H9 (cell line): ENCODE data around the gene PCSK2. TPM values are rescaled to one million over a fixed set of nuclear protein-coding genes. Genes with fewer than 3 reads are reported as not detected.

ENCODE experiments used
- DNase-seq: peaks from one replicate; pipeline ENCODE4 v3.0.0-alpha.2; 2017
- H2AFZ ChIP-seq: one replicate; pipeline ENCODE4 v1.6.1; 2013; ENCODE audit warnings: mild to moderate bottlenecking, low read length, control low read depth, moderate library complexity
- H2AK5ac ChIP-seq: 2 replicates; pipeline ENCODE4 v1.6.1; 2013; ENCODE audit warnings: low read length, control low read depth, mixed read lengths; ENCODE audit not compliant: insufficient read length
- H2BK120ac ChIP-seq: one replicate; pipeline ENCODE4 v1.6.1; 2013; ENCODE audit warnings: low read depth, mild to moderate bottlenecking, low read length, control low read depth, inconsistent platforms; ENCODE audit not compliant: poor library complexity, severe bottlenecking
- H2BK12ac ChIP-seq: 2 replicates; pipeline ENCODE4 v1.6.1; 2013; ENCODE audit warnings: low read length, control low read depth, mixed read lengths, low read depth; ENCODE audit not compliant: insufficient read length
- H2BK15ac ChIP-seq: 2 replicates; pipeline ENCODE4 v1.6.1; 2013; ENCODE audit warnings: low read depth, low read length, control low read depth
- H2BK20ac ChIP-seq: one replicate; pipeline ENCODE4 v1.6.1; 2013; ENCODE audit warnings: low read depth, mild to moderate bottlenecking, low read length, control low read depth, inconsistent platforms; ENCODE audit not compliant: poor library complexity, severe bottlenecking
- H2BK5ac ChIP-seq: 2 replicates; pipeline ENCODE4 v1.6.1; 2013; ENCODE audit warnings: low read length, control low read depth, mixed read lengths; ENCODE audit not compliant: insufficient read length
- H3K14ac ChIP-seq: 2 replicates; pipeline ENCODE4 v1.6.1; 2013; ENCODE audit warnings: low read length, control low read depth; ENCODE audit not compliant: insufficient read depth
- H3K18ac ChIP-seq: 2 replicates; pipeline ENCODE4 v1.6.1; 2013; ENCODE audit warnings: low read depth, mild to moderate bottlenecking, mixed read lengths, low read length, control low read depth; ENCODE audit not compliant: insufficient read length
- H3K23ac ChIP-seq: 2 replicates; pipeline ENCODE4 v1.6.1; 2013; ENCODE audit warnings: low read length, control low read depth, mixed read lengths, low read depth; ENCODE audit not compliant: insufficient read length
- H3K23me2 ChIP-seq: 2 replicates; pipeline ENCODE4 v1.6.1; 2013; ENCODE audit warnings: low read depth, mild to moderate bottlenecking, mixed read lengths, low read length, control low read depth; ENCODE audit not compliant: insufficient read length, poor library complexity, severe bottlenecking
- H3K27ac ChIP-seq: 2 replicates; pipeline ENCODE4 v1.5.1; 2013; ENCODE audit warnings: low read length, control low read depth, mixed read lengths, low read depth; ENCODE audit not compliant: insufficient read length
- H3K27me3 ChIP-seq: 2 replicates; pipeline ENCODE4 v1.6.1; 2013; ENCODE audit warnings: low read length, control low read depth, inconsistent platforms; ENCODE audit not compliant: insufficient read depth
- H3K4ac ChIP-seq: 2 replicates; pipeline ENCODE4 v1.6.1; 2013; ENCODE audit warnings: low read depth, mild to moderate bottlenecking, control low read depth, inconsistent platforms, low read length, moderate library complexity
- H3K4me1 ChIP-seq: 2 replicates; pipeline ENCODE4 v1.6.1; 2013; ENCODE audit warnings: low read length, control low read depth, inconsistent platforms; ENCODE audit not compliant: insufficient read depth
- H3K4me2 ChIP-seq: 2 replicates; pipeline ENCODE4 v1.6.1; 2013; ENCODE audit warnings: low read length, control low read depth, mixed read lengths; ENCODE audit not compliant: insufficient read length, insufficient read depth
- H3K56ac ChIP-seq: 2 replicates; pipeline ENCODE4 v1.6.1; 2013; ENCODE audit warnings: low read depth, mild to moderate bottlenecking, mixed read lengths, low read length, control low read depth; ENCODE audit not compliant: insufficient read length
- H3K79me1 ChIP-seq: 2 replicates; pipeline ENCODE4 v1.6.1; 2013; ENCODE audit warnings: low read depth, mild to moderate bottlenecking, moderate library complexity, low read length, control low read depth, inconsistent platforms; ENCODE audit not compliant: insufficient read depth, poor library complexity, severe bottlenecking
- H3K79me2 ChIP-seq: 2 replicates; pipeline ENCODE4 v1.6.1; 2013; ENCODE audit warnings: low read length, control low read depth, inconsistent platforms; ENCODE audit not compliant: insufficient read depth
- H3K9ac ChIP-seq: 2 replicates; pipeline ENCODE4 v1.6.1; 2013; ENCODE audit warnings: low read length, control low read depth, mixed read lengths; ENCODE audit not compliant: insufficient read length; ENCODE audit errors: extremely low read depth
- H3K9me3 ChIP-seq: one replicate; pipeline ENCODE4 v1.6.1; 2013; ENCODE audit warnings: low read depth, low read length, inconsistent platforms; ENCODE audit not compliant: control insufficient read depth
- H3T11ph ChIP-seq: one replicate; pipeline ENCODE4 v1.6.1; 2013; ENCODE audit warnings: mild to moderate bottlenecking, low read length, control low read depth, inconsistent platforms
- H4K20me1 ChIP-seq: one replicate; pipeline ENCODE4 v1.6.1; 2013; ENCODE audit not compliant: control insufficient read depth, insufficient read length, insufficient read depth
- H4K5ac ChIP-seq: 2 replicates; pipeline ENCODE4 v1.6.1; 2013; ENCODE audit warnings: low read depth, mild to moderate bottlenecking, mixed read lengths, low read length, control low read depth; ENCODE audit not compliant: insufficient read length
- H4K8ac ChIP-seq: replicated peaks from 2 replicates; pipeline ENCODE4 v1.6.1; 2013; ENCODE audit warnings: low read length, control low read depth, mixed read lengths, low read depth; ENCODE audit not compliant: insufficient read length
- H4K91ac ChIP-seq: 2 replicates; pipeline ENCODE4 v1.6.1; 2013; ENCODE audit warnings: low read depth, mild to moderate bottlenecking, moderate library complexity, mixed read lengths, low read length, control low read depth; ENCODE audit not compliant: insufficient read length
- H3K27ac Mint-ChIP-seq, 3 experiments: 2 replicates in 2 of 3; 3 replicates in 1 of 3; pipeline ENCODE4 v1.8.0; 2020 to 2021; ENCODE audit warnings: mixed read lengths in 3 of 3, mild to moderate bottlenecking in 1 of 3, moderate library complexity in 1 of 3
- H3K27me3 Mint-ChIP-seq: 2 replicates; pipeline ENCODE4 v1.8.0; 2021; ENCODE audit warnings: low read depth, mild to moderate bottlenecking, moderate library complexity, mixed read lengths
- H3K36me3 Mint-ChIP-seq, 3 experiments: 2 replicates in 2 of 3; 3 replicates in 1 of 3; pipeline ENCODE4 v1.8.0; 2020 to 2021; ENCODE audit warnings: low read depth in 3 of 3, mixed read lengths in 3 of 3; ENCODE audit not compliant: insufficient read depth in 1 of 3
- H3K4me1 Mint-ChIP-seq, 2 experiments: 2 replicates each; pipeline ENCODE4 v1.8.0; 2020; ENCODE audit warnings: mixed read lengths in 2 of 2
- H3K4me3 Mint-ChIP-seq, 2 experiments: 2 replicates in 1 of 2; 3 replicates in 1 of 2; pipeline ENCODE4 v1.8.0; 2020 to 2021; ENCODE audit warnings: mild to moderate bottlenecking in 2 of 2, mixed read lengths in 2 of 2, moderate library complexity in 1 of 2
- H3K9me3 Mint-ChIP-seq, 2 experiments: 2 replicates in 1 of 2; 3 replicates in 1 of 2; pipeline ENCODE4 v1.8.0; 2020; ENCODE audit warnings: mild to moderate bottlenecking in 2 of 2, mixed read lengths in 2 of 2, moderate library complexity in 1 of 2
- CTCF ChIP-seq: fragments of 200-600 bp; sonication (generic); conservative IDR thresholded peaks from 3 replicates; pipeline ENCODE4 v1.8.0; 2021; ENCODE audit warnings: antibody characterized with exemption, mild to moderate bottlenecking
- WGBS: extraction: QIAGEN DNeasy Blood & Tissue Kit; methylation state at CpG from one replicate; pipeline ENCODE4 v1.1.7; 2013; ENCODE audit warnings: missing lambda C conversion rate, low lambda C conversion rate, mixed read lengths; ENCODE audit not compliant: insufficient read length; ENCODE audit errors: extremely low coverage; 5-methylcytosine and 5-hydroxymethylcytosine counted together
- total RNA-seq: library from RNA; stranded (reverse); gene quantifications from 2 replicates; pipeline ENCODE4 v1.2.1, GENCODE V29; 2021

Gene PCSK2
- total RNA-seq, 1 experiment from 2014 or later = 2.8 TPM

DNA sequence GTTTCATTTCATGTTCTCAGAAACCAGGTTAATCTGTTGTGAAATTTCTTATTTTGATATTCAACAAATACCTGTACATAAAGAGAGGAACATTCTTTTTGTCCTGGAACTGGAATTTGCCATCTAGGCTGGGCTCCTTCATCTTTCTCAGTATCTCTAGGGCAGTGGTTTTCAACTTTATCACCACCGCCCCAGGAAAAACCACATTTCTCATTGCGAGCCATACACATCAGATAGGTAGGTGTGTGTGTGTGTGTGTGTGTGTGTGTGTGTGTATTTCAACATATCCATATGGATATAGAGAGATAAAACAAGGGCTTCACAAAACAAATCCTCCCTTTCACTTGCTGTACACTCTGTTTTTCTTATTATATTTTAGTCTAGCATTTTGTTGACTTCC is 280.2 kb downstream of the PCSK2 start:
- Mint-ChIP-seq H3K36me3 (no peaks in the 10 kb centered on the region; a peak in 1 of 7 replicates), H3K27me3 (peaks cover 9% of the 10 kb centered on the region), H3K4me1 (peaks cover 13 to 17% of the 10 kb centered on the region in 2 experiments), H3K27ac (no peak overlapping the region), H3K4me3 (no peak overlapping the region), H3K9me3 (no peaks in the 10 kb centered on the region)
- Histone ChIP-seq H3K23ac (no peak overlapping the region), H2BK12ac (no peak overlapping the region), H3K4ac (no peak overlapping the region), H3K23me2 (peaks cover 5% of the 10 kb centered on the region), H4K8ac (no peak overlapping the region), H3K14ac (no peak overlapping the region), H3K27ac (no peak overlapping the region), H2BK20ac (no peak overlapping the region), H3K9me3 (no peaks in the 10 kb centered on the region), H3K79me1 (no peaks in the 10 kb centered on the region), H3K4me1 (no peaks in the 10 kb centered on the region), H3K18ac (no peak overlapping the region), H3K27me3 (no peaks in the 10 kb centered on the region; the same call in 1 of the 2 replicates), H4K20me1 (no peaks in the 10 kb centered on the region), H2BK5ac (no peak overlapping the region), H2AFZ (no peak overlapping the region), H3K4me2 (no peak overlapping the region), H4K5ac (no peak overlapping the region), H3T11ph (no peak overlapping the region), H2AK5ac (no peak overlapping the region), H2BK120ac (no peak overlapping the region), H3K9ac (no peak overlapping the region), H3K79me2 (no peaks in the 10 kb centered on the region), H3K56ac (no peak overlapping the region), H2BK15ac (no peak overlapping the region), H4K91ac (no peak overlapping the region)
- DNase-seq = no peak
- no peak for TF ChIP-seq CTCF
- WGBS = no CpG with 5 or more reads among the region's 2 CpGs
